HepG2 (cell line): ENCODE measurements around the gene LRP5. TPM values are rescaled to one million over a fixed set of nuclear protein-coding genes. Genes with fewer than 3 reads are reported as not detected.

Experiments used
- ATAC-seq: fragments of 200-7000 bp; cut with Tn5 transposase; 3 replicates; pipeline ENCODE4 v1.9.1; 2020; ENCODE audit warnings: mild to moderate bottlenecking, moderate library complexity
- BruUV-seq: library from RNA; stranded (reverse); fragments of 400-500 nt; replicated peaks from 2 replicates; lab custom pipeline; 2021; lab: Mats Ljungman, UMichigan
- CTCF ChIA-PET: fragments of 300-600 bp; formaldehyde crosslinking; extraction: SDS; loops from one replicate; lab custom pipeline; 2021; ENCODE audit warnings: low total read pairs, inconsistent platforms, low intra/inter-chr PET ratio; lab: Yijun Ruan, JAX
- POLR2A ChIA-PET: fragments of 350-600 bp; sonication (Branson Sonifier 250); formaldehyde crosslinking; loops from one replicate; lab custom pipeline; 2020; ENCODE audit warnings: antibody characterized with exemption, inconsistent platforms; lab: Yijun Ruan, JAX
- DNase-seq: peaks from one replicate; pipeline ENCODE4 v3.0.0-alpha.2; 2015; ENCODE audit warnings: low spot score
- FAIRE-seq: peaks from 3 replicates; lab custom pipeline; 2011; peaks lifted over from hg19 to GRCh38; lab: Jason Lieb, UNC
- H2AFZ ChIP-seq: one replicate; pipeline ENCODE4 v1.6.1; 2011; ENCODE audit warnings: low read length, inconsistent platforms
- H3K27ac ChIP-seq: fragments of 300-600 bp; 3 replicates; pipeline ENCODE4 v1.8.0; 2011; ENCODE audit warnings: mixed run types, mild to moderate bottlenecking, mixed read lengths, low read length, inconsistent platforms; ENCODE audit not compliant: insufficient read depth; ENCODE audit errors: extremely low read length
- H3K27me3 ChIP-seq, 2 experiments: fragments of 200-600 bp in 1 of 2; 2 replicates in 1 of 2; 3 replicates in 1 of 2; pipeline versions ENCODE4 v1.6.0 to v1.8.0; 2011; ENCODE audit warnings: low read length in 2 of 2, mild to moderate bottlenecking in 2 of 2, moderate library complexity in 2 of 2, inconsistent platforms in 1 of 2; ENCODE audit not compliant: insufficient read depth in 2 of 2, control insufficient read depth in 1 of 2
- H3K36me3 ChIP-seq, 2 experiments: fragments of 200-600 bp in 1 of 2; replicated peaks in 1 of 2; 2 replicates in 1 of 2; 3 replicates in 1 of 2; pipeline versions ENCODE4 v1.5.1 to v1.8.0; 2011; ENCODE audit warnings: low read length in 2 of 2, inconsistent platforms in 1 of 2; ENCODE audit not compliant: insufficient read depth in 2 of 2, control insufficient read depth in 1 of 2
- H3K4me1 ChIP-seq: 2 replicates; pipeline ENCODE4 v1.5.1; 2012; ENCODE audit warnings: low read length, inconsistent platforms; ENCODE audit not compliant: insufficient read depth
- H3K4me2 ChIP-seq: 2 replicates; pipeline ENCODE4 v1.6.0; 2011; ENCODE audit warnings: low read depth, low read length, inconsistent platforms
- H3K4me3 ChIP-seq, 3 experiments: fragments of 200-600 bp in 1 of 3; sonication (generic), shearing (Covaris generic) in 1 of 3; replicated peaks in 1 of 3; 2 replicates each; pipeline ENCODE4 v1.5.1; 2011 to 2016; ENCODE audit warnings: low read length in 3 of 3, inconsistent platforms in 2 of 3, low read depth in 2 of 3, mild to moderate bottlenecking in 2 of 3, control low read depth in 1 of 3, mixed read lengths in 1 of 3; ENCODE audit not compliant: insufficient read depth in 1 of 3
- H3K79me2 ChIP-seq: one replicate; pipeline ENCODE4 v1.6.1; 2011; ENCODE audit warnings: low read length, inconsistent platforms; ENCODE audit not compliant: insufficient read depth
- H3K9ac ChIP-seq: 2 replicates; pipeline ENCODE4 v1.6.0; 2011; ENCODE audit warnings: mild to moderate bottlenecking, low read depth, low read length, inconsistent platforms; ENCODE audit not compliant: insufficient read depth
- H3K9me3 ChIP-seq: 2 replicates; pipeline ENCODE4 v1.5.1; 2012; ENCODE audit warnings: mild to moderate bottlenecking, low read length
- H4K20me1 ChIP-seq: 2 replicates; pipeline ENCODE4 v1.6.0; 2011; ENCODE audit warnings: inconsistent platforms, mild to moderate bottlenecking, low read length, moderate library complexity; ENCODE audit not compliant: insufficient read depth
- CREB1 ChIP-seq, 2 experiments: fragments of 450-650 bp in 1 of 2; IDR thresholded peaks; 2 replicates each; pipeline ENCODE4 v1.6.1; 2016 to 2017; ENCODE audit warnings: control low read depth in 1 of 2, mild to moderate bottlenecking in 1 of 2, missing compliant biosample characterization in 1 of 2, missing genetic modification characterization in 1 of 2
- EP300 ChIP-seq, 3 experiments: sonication (generic) in 1 of 3; formaldehyde crosslinking in 1 of 3; IDR thresholded peaks; 2 replicates each; pipeline versions ENCODE4 v1.5.1 to v1.6.1; 2011 to 2020; ENCODE audit warnings: low read depth in 2 of 3, low read length in 2 of 3, borderline replicate concordance in 1 of 3, improper control_type of control experiment in 1 of 3, mild to moderate bottlenecking in 1 of 3, missing genetic modification reagents in 1 of 3, moderate library complexity in 1 of 3
- KLF11 ChIP-seq: IDR thresholded peaks from 2 replicates; pipeline ENCODE4 v1.6.1; 2016; ENCODE audit warnings: missing compliant biosample characterization
- MBNL3 ChIP-seq: fragments of 250-450 bp; sonication (Bioruptor Pico); conservative IDR thresholded peaks from 2 replicates; pipeline ENCODE4 v1.8.0; 2022; ENCODE audit warnings: mild to moderate bottlenecking, inconsistent platforms
- PLRG1 ChIP-seq: fragments of 450-650 bp; conservative IDR thresholded peaks from 2 replicates; pipeline ENCODE4 v1.6.1; 2016
- RBFOX2 ChIP-seq: fragments of 200-400 bp; formaldehyde crosslinking; IDR thresholded peaks from 2 replicates; pipeline ENCODE4 v1.6.1; 2017; ENCODE audit warnings: low read depth, mild to moderate bottlenecking, low read length
- U2AF1 ChIP-seq: fragments of 200-400 bp; formaldehyde crosslinking; optimal IDR thresholded peaks from 2 replicates; pipeline ENCODE3; 2017; ENCODE audit warnings: mild to moderate bottlenecking, low read depth, low read length
- ZFP37 ChIP-seq: sonication (generic); formaldehyde crosslinking; IDR thresholded peaks from 2 replicates; pipeline ENCODE4 v1.4.0; 2020; ENCODE audit warnings: missing genetic modification reagents, borderline replicate concordance
- ZNF225 ChIP-seq: sonication (generic); formaldehyde crosslinking; IDR thresholded peaks from 2 replicates; pipeline ENCODE4 v1.4.0; 2020; ENCODE audit warnings: mild to moderate bottlenecking, missing genetic modification reagents
- ZNF672 ChIP-seq: sonication (generic); formaldehyde crosslinking; IDR thresholded peaks from 2 replicates; pipeline ENCODE4 v1.8.1; 2022; ENCODE audit warnings: missing genetic modification reagents
- ZNF678 ChIP-seq: sonication (generic); formaldehyde crosslinking; IDR thresholded peaks from 2 replicates; pipeline ENCODE4 v1.4.0; 2020; ENCODE audit warnings: mild to moderate bottlenecking, missing genetic modification reagents
- WGBS: methylation state at CpG from one replicate; pipeline ENCODE4 v1.1.6; 2017; ENCODE audit warnings: low lambda C conversion rate; 5-methylcytosine and 5-hydroxymethylcytosine counted together
- in situ Hi-C: cut with HindIII; loops from 2 replicates; pipeline ENCODE4 v1.10.0; 2017; ENCODE audit warnings: low pct_unique_long_range_greater_than_20kb; ENCODE audit not compliant: extremely low pct_ligation_motif_present
- intact Hi-C: fragments of 100-400 bp; cut with micrococcal nuclease; formaldehyde crosslinking; loops from one replicate; pipeline ENCODE4 v1.10.0; 2022; ENCODE audit not compliant: unreplicated experiment
- polyA plus RNA-seq, 8 experiments: library from polyadenylated mRNA; depleted of rRNA in 3 of 8; stranded (reverse) in 7 of 8; unstranded in 1 of 8; fragments of >200 nt; fragmentation: Illumina TruSeq in 4 of 8; extraction: Trizol in 4 of 8; gene quantifications; 2 replicates each; pipeline versions ENCODE4 v1.2.1 to v1.2.3, GENCODE V29; 2011 to 2016; ENCODE audit warnings: low read depth in 4 of 8, missing spikeins in 1 of 8, mixed read lengths in 1 of 8; ENCODE audit not compliant: insufficient read depth in 1 of 8
- total RNA-seq, 5 experiments: library from RNA; depleted of rRNA; stranded (reverse); fragments of >200 nt; fragmentation: Illumina TruSeq; extraction: Trizol; gene quantifications; 2 replicates each; pipeline ENCODE4 v1.2.3, GENCODE V29; 2016; ENCODE audit warnings: low read depth in 1 of 5
- TF ChIP-seq, protein P1 (sequence below): sonication (generic); formaldehyde crosslinking; IDR thresholded peaks from 2 replicates; pipeline ENCODE4 v1.8.1; 2023; ENCODE audit warnings: missing genetic modification reagents, mild to moderate bottlenecking, borderline replicate concordance
- TF ChIP-seq, protein P2 (sequence below): sonication (generic); formaldehyde crosslinking; IDR thresholded peaks from 2 replicates; pipeline ENCODE4 v1.4.0; 2020; ENCODE audit warnings: missing genetic modification reagents, mild to moderate bottlenecking, borderline replicate concordance
- TF ChIP-seq, protein P3 (sequence below): sonication (generic); formaldehyde crosslinking; conservative IDR thresholded peaks from 2 replicates; pipeline ENCODE4 v1.8.1; 2023; ENCODE audit warnings: missing genetic modification reagents
- TF ChIP-seq, protein P4 (sequence below): sonication (generic); formaldehyde crosslinking; IDR thresholded peaks from 2 replicates; pipeline ENCODE4 v1.4.0; 2020; ENCODE audit warnings: mild to moderate bottlenecking, missing genetic modification reagents
- TF ChIP-seq, protein P5 (sequence below): sonication (generic); formaldehyde crosslinking; IDR thresholded peaks from 2 replicates; pipeline ENCODE4 v1.4.0; 2020; ENCODE audit warnings: mild to moderate bottlenecking, missing genetic modification reagents
- TF ChIP-seq, protein P6 (sequence below), 2 experiments: fragments of 450-650 bp in 1 of 2; sonication (generic) in 1 of 2; formaldehyde crosslinking; IDR thresholded peaks; 2 replicates each; pipeline versions ENCODE4 v1.5.0 to v1.8.0; 2020 to 2022; ENCODE audit warnings: mild to moderate bottlenecking in 1 of 2, missing genetic modification reagents in 1 of 2

LRP5 gene
- total and polyA plus RNA-seq, 2 of the 13 experiments (the other 11 are each of a cell fraction or from before 2014, with no cell fraction given), result 40.4 to 64.0 TPM

DNA sequence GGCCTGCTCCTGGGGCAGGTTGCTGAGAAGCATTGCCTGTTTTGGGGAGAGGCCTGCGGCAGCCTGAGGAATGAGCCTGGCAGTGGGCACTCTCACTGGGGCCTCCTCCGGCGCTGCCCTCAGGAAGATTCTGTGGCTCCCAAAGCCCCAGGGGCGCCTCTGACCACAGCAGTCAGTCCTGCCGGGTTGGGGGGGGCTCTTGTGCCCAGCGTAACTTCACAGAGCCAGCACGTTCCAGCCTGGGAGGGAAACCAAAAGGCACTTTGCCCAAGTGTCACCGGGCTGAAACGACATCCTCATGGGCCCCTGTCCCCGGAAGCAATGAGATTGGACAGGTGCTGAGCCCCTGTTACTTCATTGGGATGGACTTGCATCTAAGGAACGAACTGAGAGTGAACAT lies 4.3 kb upstream of the LRP5 start:
- no peak for ATAC-seq
- Histone ChIP-seq H3K4me3 (no peak overlapping the region), H3K27me3 (no peaks in the 10 kb centered on the region), H3K9me3 (no peaks in the 10 kb centered on the region), H4K20me1 (no peaks in the 10 kb centered on the region), H3K4me1 (peaks cover 63% of the 10 kb centered on the region), H3K36me3 (peaks cover 2 to 12% of the 10 kb centered on the region in 2 experiments; a peak in 3 of 5 replicates), H3K9ac (no peak overlapping the region), H2AFZ (no peak overlapping the region), H3K4me2 (no peak overlapping the region), H3K79me2 (peaks cover 4% of the 10 kb centered on the region), H3K27ac (peak overlapping the region; percentile 44)
- intact Hi-C loops (no loop called here), in situ Hi-C loops (no loop called here)
- no peak for DNase-seq
- WGBS, result 38% methylated on average over 5 of the region's 11 CpGs
- BruUV-seq, result no TSS peak
- POLR2A ChIA-PET, result interaction anchor here (5.7 kb wide), 1 partner anchor 9 kb away, joined by 127 read pairs; no protein-coding TSS in a partner anchor
- CTCF ChIA-PET, result no interaction called here
- no peak for FAIRE-seq
- TF ChIP-seq PLRG1 (no peak), RBFOX2 (peak; percentile 44; the same call in 1 of the 2 replicates), EP300 (IDR thresholded peaks at IDR 0.05; ENCODE audit: low read depth in 2 of 2, low read length in 2 of 2) (no peak), EP300 (CRISPR knock-in tag; IDR thresholded peaks at IDR 0.05; ENCODE audit: borderline replicate concordance) (no peak), ZFP37 (no peak), ZNF672 (CRISPR knock-in tag) (no peak), ZNF678 (CRISPR knock-in tag) (no peak), ZNF225 (CRISPR knock-in tag) (no peak), CREB1 (IDR thresholded peaks at IDR 0.05) (no peak), CREB1 (CRISPR knock-in tag; IDR thresholded peaks at IDR 0.05) (no peak), KLF11 (CRISPR knock-in tag) (no peak), MBNL3 (no peak), U2AF1 (no peak)
- TF ChIP-seq, protein P1, sequence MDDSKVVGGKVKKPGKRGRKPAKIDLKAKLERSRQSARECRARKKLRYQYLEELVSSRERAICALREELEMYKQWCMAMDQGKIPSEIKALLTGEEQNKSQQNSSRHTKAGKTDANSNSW, result no peak
- TF ChIP-seq, protein P2, sequence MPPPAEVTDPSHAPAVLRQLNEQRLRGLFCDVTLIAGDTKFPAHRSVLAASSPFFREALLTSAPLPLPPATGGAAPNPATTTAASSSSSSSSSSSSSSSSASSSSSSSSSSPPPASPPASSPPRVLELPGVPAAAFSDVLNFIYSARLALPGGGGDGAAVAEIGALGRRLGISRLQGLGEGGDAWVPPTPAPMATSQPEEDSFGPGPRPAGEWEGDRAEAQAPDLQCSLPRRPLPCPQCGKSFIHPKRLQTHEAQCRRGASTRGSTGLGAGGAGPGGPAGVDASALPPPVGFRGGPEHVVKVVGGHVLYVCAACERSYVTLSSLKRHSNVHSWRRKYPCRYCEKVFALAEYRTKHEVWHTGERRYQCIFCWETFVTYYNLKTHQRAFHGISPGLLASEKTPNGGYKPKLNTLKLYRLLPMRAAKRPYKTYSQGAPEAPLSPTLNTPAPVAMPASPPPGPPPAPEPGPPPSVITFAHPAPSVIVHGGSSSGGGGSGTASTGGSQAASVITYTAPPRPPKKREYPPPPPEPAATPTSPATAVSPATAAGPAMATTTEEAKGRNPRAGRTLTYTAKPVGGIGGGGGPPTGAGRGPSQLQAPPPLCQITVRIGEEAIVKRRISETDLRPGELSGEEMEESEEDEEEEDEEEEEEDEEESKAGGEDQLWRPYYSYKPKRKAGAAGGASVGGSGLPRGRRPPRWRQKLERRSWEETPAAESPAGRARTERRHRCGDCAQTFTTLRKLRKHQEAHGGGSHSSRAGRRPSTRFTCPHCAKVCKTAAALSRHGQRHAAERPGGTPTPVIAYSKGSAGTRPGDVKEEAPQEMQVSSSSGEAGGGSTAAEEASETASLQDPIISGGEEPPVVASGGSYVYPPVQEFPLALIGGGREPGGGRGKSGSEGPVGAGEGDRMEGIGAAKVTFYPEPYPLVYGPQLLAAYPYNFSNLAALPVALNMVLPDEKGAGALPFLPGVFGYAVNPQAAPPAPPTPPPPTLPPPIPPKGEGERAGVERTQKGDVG (CRISPR knock-in tag), result no peak
- TF ChIP-seq, protein P3, sequence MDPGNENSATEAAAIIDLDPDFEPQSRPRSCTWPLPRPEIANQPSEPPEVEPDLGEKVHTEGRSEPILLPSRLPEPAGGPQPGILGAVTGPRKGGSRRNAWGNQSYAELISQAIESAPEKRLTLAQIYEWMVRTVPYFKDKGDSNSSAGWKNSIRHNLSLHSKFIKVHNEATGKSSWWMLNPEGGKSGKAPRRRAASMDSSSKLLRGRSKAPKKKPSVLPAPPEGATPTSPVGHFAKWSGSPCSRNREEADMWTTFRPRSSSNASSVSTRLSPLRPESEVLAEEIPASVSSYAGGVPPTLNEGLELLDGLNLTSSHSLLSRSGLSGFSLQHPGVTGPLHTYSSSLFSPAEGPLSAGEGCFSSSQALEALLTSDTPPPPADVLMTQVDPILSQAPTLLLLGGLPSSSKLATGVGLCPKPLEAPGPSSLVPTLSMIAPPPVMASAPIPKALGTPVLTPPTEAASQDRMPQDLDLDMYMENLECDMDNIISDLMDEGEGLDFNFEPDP (CRISPR knock-in tag), result no peak
- TF ChIP-seq, protein P4, sequence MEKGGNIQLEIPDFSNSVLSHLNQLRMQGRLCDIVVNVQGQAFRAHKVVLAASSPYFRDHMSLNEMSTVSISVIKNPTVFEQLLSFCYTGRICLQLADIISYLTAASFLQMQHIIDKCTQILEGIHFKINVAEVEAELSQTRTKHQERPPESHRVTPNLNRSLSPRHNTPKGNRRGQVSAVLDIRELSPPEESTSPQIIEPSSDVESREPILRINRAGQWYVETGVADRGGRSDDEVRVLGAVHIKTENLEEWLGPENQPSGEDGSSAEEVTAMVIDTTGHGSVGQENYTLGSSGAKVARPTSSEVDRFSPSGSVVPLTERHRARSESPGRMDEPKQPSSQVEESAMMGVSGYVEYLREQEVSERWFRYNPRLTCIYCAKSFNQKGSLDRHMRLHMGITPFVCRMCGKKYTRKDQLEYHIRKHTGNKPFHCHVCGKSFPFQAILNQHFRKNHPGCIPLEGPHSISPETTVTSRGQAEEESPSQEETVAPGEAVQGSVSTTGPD (CRISPR knock-in tag), result no peak
- TF ChIP-seq, protein P5, sequence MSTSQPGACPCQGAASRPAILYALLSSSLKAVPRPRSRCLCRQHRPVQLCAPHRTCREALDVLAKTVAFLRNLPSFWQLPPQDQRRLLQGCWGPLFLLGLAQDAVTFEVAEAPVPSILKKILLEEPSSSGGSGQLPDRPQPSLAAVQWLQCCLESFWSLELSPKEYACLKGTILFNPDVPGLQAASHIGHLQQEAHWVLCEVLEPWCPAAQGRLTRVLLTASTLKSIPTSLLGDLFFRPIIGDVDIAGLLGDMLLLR (CRISPR knock-in tag), result no peak
- TF ChIP-seq, protein P6, sequence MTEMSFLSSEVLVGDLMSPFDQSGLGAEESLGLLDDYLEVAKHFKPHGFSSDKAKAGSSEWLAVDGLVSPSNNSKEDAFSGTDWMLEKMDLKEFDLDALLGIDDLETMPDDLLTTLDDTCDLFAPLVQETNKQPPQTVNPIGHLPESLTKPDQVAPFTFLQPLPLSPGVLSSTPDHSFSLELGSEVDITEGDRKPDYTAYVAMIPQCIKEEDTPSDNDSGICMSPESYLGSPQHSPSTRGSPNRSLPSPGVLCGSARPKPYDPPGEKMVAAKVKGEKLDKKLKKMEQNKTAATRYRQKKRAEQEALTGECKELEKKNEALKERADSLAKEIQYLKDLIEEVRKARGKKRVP (CRISPR knock-in tag; IDR thresholded peaks at IDR 0.05), result no peak
